GM12878 (cell line): Measurements from ENCODE around the gene LAMA2. TPM values are rescaled to one million over a fixed set of nuclear protein-coding genes. Genes with fewer than 3 reads are reported as not detected.

Source experiments
- ATAC-seq: fragments of 200-7000 bp; cut with Tn5 transposase; 3 replicates; pipeline ENCODE4 v1.9.1; 2020; ENCODE audit warnings: mild to moderate bottlenecking, moderate library complexity
- BruUV-seq: library from RNA; stranded (reverse); fragments of 400-500 nt; replicated peaks from 2 replicates; lab custom pipeline; 2021; lab: Mats Ljungman, UMichigan
- CTCF ChIA-PET: fragments of 300-600 bp; sonication (Branson Sonifier 250); formaldehyde crosslinking; extraction: SDS; loops from one replicate; lab custom pipeline; 2021; ENCODE audit warnings: inconsistent platforms; lab: Yijun Ruan, JAX
- POLR2A ChIA-PET: fragments of 350-600 bp; formaldehyde crosslinking; extraction: SDS; loops from one replicate; lab custom pipeline; 2021; ENCODE audit warnings: inconsistent platforms; lab: Charles Lee
- RAD21 ChIA-PET: fragments of 300-600 bp; sonication (Branson Sonifier 250); formaldehyde crosslinking; loops from one replicate; lab custom pipeline; 2023; ENCODE audit warnings: antibody characterized with exemption; ENCODE audit not compliant: unreplicated experiment; lab: Charles Lee
- SMC1A ChIA-PET: fragments of 300-600 bp; sonication (Branson Sonifier 250); formaldehyde crosslinking; loops from one replicate; lab custom pipeline; 2023; ENCODE audit not compliant: unreplicated experiment, uncharacterized antibody; lab: Charles Lee
- DNase-seq: peaks from one replicate; pipeline ENCODE4 v3.0.0-alpha.2; 2011; ENCODE audit warnings: low read depth, low spot score
- FAIRE-seq: peaks from 3 replicates; lab custom pipeline; 2011; peaks lifted over from hg19 to GRCh38; lab: Jason Lieb, UNC
- H2AFZ ChIP-seq: 2 replicates; pipeline ENCODE4 v1.6.0; 2011; ENCODE audit warnings: low read depth, low read length, control low read depth; ENCODE audit not compliant: control insufficient read depth
- H3K27ac ChIP-seq: 2 replicates; pipeline ENCODE4 v1.5.1; 2011; ENCODE audit warnings: control low read depth; ENCODE audit not compliant: control insufficient read depth, insufficient read depth
- H3K27me3 ChIP-seq, 2 experiments: replicated peaks in 1 of 2; 2 replicates each; pipeline versions ENCODE4 v1.6.0 to v1.6.1; 2011; ENCODE audit warnings: low read length in 1 of 2; ENCODE audit not compliant: control insufficient read depth in 2 of 2, insufficient read depth in 2 of 2
- H3K36me3 ChIP-seq, 2 experiments: 2 replicates each; pipeline ENCODE4 v1.5.1; 2011; ENCODE audit warnings: low read length in 1 of 2; ENCODE audit not compliant: control insufficient read depth in 2 of 2, insufficient read depth in 2 of 2
- H3K4me1 ChIP-seq: 2 replicates; pipeline ENCODE4 v1.6.1; 2011; ENCODE audit warnings: mild to moderate bottlenecking, low read length, moderate library complexity, mixed read lengths; ENCODE audit not compliant: control insufficient read depth, insufficient read depth
- H3K4me2 ChIP-seq: 2 replicates; pipeline ENCODE4 v1.6.0; 2011; ENCODE audit warnings: control low read depth; ENCODE audit not compliant: control insufficient read depth, insufficient read depth
- H3K4me3 ChIP-seq: fragments of 200-600 bp; sonication (generic); 2 replicates; pipeline ENCODE4 v1.5.1; 2016
- H3K79me2 ChIP-seq: 2 replicates; pipeline ENCODE4 v1.6.0; 2011; ENCODE audit warnings: low read length; ENCODE audit not compliant: control insufficient read depth, insufficient read depth
- H3K9ac ChIP-seq: 2 replicates; pipeline ENCODE4 v1.8.0; 2011; ENCODE audit warnings: low read length, control low read depth, mixed read lengths; ENCODE audit not compliant: control insufficient read depth, insufficient read depth
- H3K9me3 ChIP-seq: replicated peaks from 3 replicates; pipeline ENCODE4 v1.5.1; 2011; ENCODE audit warnings: mild to moderate bottlenecking, low read length; ENCODE audit not compliant: control insufficient read depth, insufficient read depth
- H4K20me1 ChIP-seq: 2 replicates; pipeline ENCODE4 v1.6.0; 2011; ENCODE audit not compliant: control insufficient read depth, insufficient read depth
- CHD4 ChIP-seq: fragments of 200-600 bp; sonication (generic); IDR thresholded peaks from 2 replicates; pipeline ENCODE4 v1.6.1; 2016; ENCODE audit warnings: mild to moderate bottlenecking
- IRF3 ChIP-seq: fragments of 450-650 bp; IDR thresholded peaks from 2 replicates; pipeline ENCODE4 v1.6.1; 2014; ENCODE audit warnings: mild to moderate bottlenecking
- KLF5 ChIP-seq: fragments of 450-650 bp; IDR thresholded peaks from 2 replicates; pipeline ENCODE4 v1.6.1; 2014; ENCODE audit warnings: mild to moderate bottlenecking; ENCODE audit not compliant: partially characterized antibody
- RUNX3 ChIP-seq: IDR thresholded peaks from 2 replicates; pipeline ENCODE4 v1.6.1; 2012; ENCODE audit warnings: low read length, inconsistent platforms
- SMAD5 ChIP-seq: IDR thresholded peaks from 2 replicates; pipeline ENCODE4 v1.6.1; 2016; ENCODE audit warnings: antibody characterized with exemption, low read depth
- STAT1 ChIP-seq: fragments of 450-650 bp; conservative IDR thresholded peaks from 2 replicates; pipeline ENCODE4 v1.6.1; 2014; ENCODE audit warnings: antibody characterized with exemption, mild to moderate bottlenecking
- STAT3 ChIP-seq: IDR thresholded peaks from 2 replicates; pipeline ENCODE4 v1.6.1; 2011; ENCODE audit warnings: low read depth, low read length, improper control_type of control experiment
- WGBS: methylation state at CpG from one replicate; pipeline ENCODE4 v1.1.6; 2016; ENCODE audit warnings: low lambda C conversion rate; ENCODE audit not compliant: insufficient replicate concordance, insufficient coverage; ENCODE audit errors: missing lambda C conversion rate; 5-methylcytosine and 5-hydroxymethylcytosine counted together
- in situ Hi-C: fragments of 300-500 bp; cut with MboI; formaldehyde crosslinking; loops from 9 replicates; pipeline ENCODE4 v1.14.3; 2018; ENCODE audit warnings: mixed read lengths
- intact Hi-C: fragments of 100-400 bp; cut with micrococcal nuclease; formaldehyde crosslinking; loops from one replicate; pipeline ENCODE4 v1.14.2; 2022; ENCODE audit not compliant: unreplicated experiment
- polyA plus RNA-seq, 11 experiments: library from polyadenylated mRNA; depleted of rRNA in 4 of 11; unstranded in 6 of 11; stranded (reverse) in 5 of 11; fragments of >200 nt; fragmentation: Nextera tagmentation in 4 of 11; fragmentation: Illumina TruSeq in 1 of 11; extraction: Ambion mirVana in 4 of 11; extraction: Trizol in 1 of 11; gene quantifications; 1 replicate in 1 of 11; 2 replicates in 10 of 11; pipeline versions ENCODE4 v1.2.1 to v1.2.3, GENCODE V29; 2011 to 2016; ENCODE audit warnings: inconsistent platforms in 2 of 11, missing spikeins in 2 of 11, low read depth in 1 of 11
- total RNA-seq, 4 experiments: library from RNA; depleted of rRNA in 3 of 4; stranded (reverse); fragments of >200 nt in 3 of 4; fragmentation: Illumina TruSeq in 1 of 4; extraction: Trizol in 1 of 4; gene quantifications; 2 replicates each; pipeline versions ENCODE4 v1.2.1 to v1.2.3, GENCODE V29; 2013 to 2021
- TF ChIP-seq, protein P1 (sequence below): IDR thresholded peaks from 2 replicates; pipeline ENCODE4 v1.6.1; 2012; ENCODE audit warnings: low read depth, low read length, improper control_type of control experiment

Gene LAMA2
- total and polyA plus RNA-seq, 10 of the 15 experiments (the other 5 are each of a cell fraction or from before 2014, with no cell fraction given): 0.04 to 2.0 (median 0.37) TPM; not detected in 1

DNA sequence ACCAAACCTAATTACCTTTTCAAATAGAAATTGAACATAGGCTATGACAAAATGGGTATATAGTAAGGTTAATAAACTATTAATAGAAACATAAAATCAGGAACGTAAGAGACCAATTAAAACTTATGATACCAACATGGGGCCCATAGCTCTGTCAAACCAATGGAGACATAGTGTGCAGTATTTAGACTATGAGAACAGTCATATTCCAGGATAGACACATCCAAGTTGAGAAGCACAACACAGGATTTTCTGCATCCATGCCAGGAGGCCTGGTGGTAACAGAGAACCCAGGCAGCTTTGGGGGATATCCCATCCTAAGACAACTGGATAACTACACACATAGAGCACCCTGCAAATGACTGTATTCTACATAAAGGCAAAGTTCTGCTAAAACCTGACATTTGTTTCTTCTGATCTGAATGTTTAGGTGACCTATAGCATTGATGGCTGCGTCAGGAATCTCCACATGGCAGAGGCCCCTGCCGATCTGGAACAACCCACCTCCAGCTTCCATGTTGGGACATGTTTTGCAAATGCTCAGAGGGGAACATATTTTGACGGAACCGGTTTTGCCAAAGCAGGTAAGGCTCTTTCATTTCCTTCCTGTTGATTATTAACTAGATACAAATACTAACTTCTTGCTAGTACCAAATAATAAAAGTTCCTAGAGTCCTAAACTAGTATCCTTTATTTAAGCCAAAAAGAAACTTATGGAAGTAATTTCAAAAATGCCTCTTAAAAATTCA, 624.3 kb downstream of the LAMA2 start:
- ChIA-PET SMC1A (no interaction called here), RAD21 (no interaction called here), CTCF (interaction anchor here (0.6 to 0.7 kb wide), 2 partner anchors 91 to 514 kb away, joined by 3 read pairs; no protein-coding TSS in a partner anchor), POLR2A (no interaction called here)
- no peaks in the 10 kb centered on the region for H3K36me3 ChIP-seq
- in situ Hi-C loops: no loop called here
- H4K20me1 ChIP-seq: no peaks in the 10 kb centered on the region
- FAIRE-seq: no peak
- no peak overlapping the region for H3K9ac ChIP-seq
- no peak overlapping the region for H3K4me3 ChIP-seq
- no TSS peak for BruUV-seq
- no peak overlapping the region for H2AFZ ChIP-seq
- no peak overlapping the region for H3K27ac ChIP-seq
- no peaks in the 10 kb centered on the region for H3K27me3 ChIP-seq
- intact Hi-C loops: no loop called here
- H3K9me3 ChIP-seq: no peaks in the 10 kb centered on the region
- TF ChIP-seq STAT1 (no peak), CHD4 (no peak), KLF5 (no peak), IRF3 (no peak), SMAD5 (no peak), RUNX3 (no peak), STAT3 (no peak)
- TF ChIP-seq, protein P1, sequence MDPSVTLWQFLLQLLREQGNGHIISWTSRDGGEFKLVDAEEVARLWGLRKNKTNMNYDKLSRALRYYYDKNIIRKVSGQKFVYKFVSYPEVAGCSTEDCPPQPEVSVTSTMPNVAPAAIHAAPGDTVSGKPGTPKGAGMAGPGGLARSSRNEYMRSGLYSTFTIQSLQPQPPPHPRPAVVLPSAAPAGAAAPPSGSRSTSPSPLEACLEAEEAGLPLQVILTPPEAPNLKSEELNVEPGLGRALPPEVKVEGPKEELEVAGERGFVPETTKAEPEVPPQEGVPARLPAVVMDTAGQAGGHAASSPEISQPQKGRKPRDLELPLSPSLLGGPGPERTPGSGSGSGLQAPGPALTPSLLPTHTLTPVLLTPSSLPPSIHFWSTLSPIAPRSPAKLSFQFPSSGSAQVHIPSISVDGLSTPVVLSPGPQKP: no peak
- H3K4me1 ChIP-seq: no peaks in the 10 kb centered on the region
- no peak for ATAC-seq
- H3K79me2 ChIP-seq: no peaks in the 10 kb centered on the region
- no peak for DNase-seq
- H3K4me2 ChIP-seq: no peak overlapping the region
- WGBS: 54% methylated on average over 5 of the region's 5 CpGs
